OCI-LY3 (cell line): ENCODE data around the gene CD320.
A peak's percentile ranks its signal among the peaks of the same experiment; 100 is the strongest.

Experiments
- CTCF ChIP-seq: fragments of 200-600, 300-600 bp; sonication (generic); IDR thresholded peaks from 2 replicates; pipeline ENCODE4 v1.5.1; 2014; ENCODE audit warnings: antibody characterized with exemption, low read length, low read depth
- EZH2phosphoT487 ChIP-seq: fragments of 200-600 bp; shearing (Covaris generic); IDR thresholded peaks from 2 replicates; pipeline ENCODE4 v1.6.1; 2018; ENCODE audit warnings: antibody characterized with exemption, mixed run types, low read depth

GRCh38 chr19:8252922-8253589 lies 55.1 kb downstream of the CD320 start:
- peak; percentile 98 for TF ChIP-seq CTCF
- TF ChIP-seq EZH2phosphoT487 = no peak
